OCI-LY3 (cell line): ENCODE measurements around the gene EIF4G3.
"Not testable (repeated sequence)": the region's sequence is repeated elsewhere in the genome, so short reads cannot be mapped to it uniquely, and the experiment has no call there.

Source experiments
- CTCF ChIP-seq: fragments of 200-600, 300-600 bp; sonication (generic); IDR thresholded peaks from 2 replicates; pipeline ENCODE4 v1.5.1; 2014; ENCODE audit warnings: antibody characterized with exemption, low read length, low read depth
- EZH2phosphoT487 ChIP-seq: fragments of 200-600 bp; shearing (Covaris generic); IDR thresholded peaks from 2 replicates; pipeline ENCODE4 v1.6.1; 2018; ENCODE audit warnings: antibody characterized with exemption, mixed run types, low read depth

- TF ChIP-seq CTCF, EZH2phosphoT487: not testable (repeated sequence)
Measured at GRCh38 chr1:20907526-20907925, 269.2 kb downstream of the EIF4G3 start.
